Neuronal stem cell (in vitro differentiated cells): Measurements from ENCODE around the gene BCCIP.

ENCODE experiments used
- DNase-seq: peaks from one replicate; pipeline ENCODE4 v3.0.0-alpha.2; 2013; ENCODE audit warnings: low spot score
- H2AFZ ChIP-seq: one replicate; pipeline ENCODE4 v1.6.1; 2013; ENCODE audit warnings: mild to moderate bottlenecking, low read length, inconsistent platforms
- H2AK5ac ChIP-seq: 2 replicates; pipeline ENCODE4 v1.6.1; 2013; ENCODE audit warnings: low read depth, mild to moderate bottlenecking, inconsistent platforms, low read length, moderate library complexity, mixed read lengths
- H2BK120ac ChIP-seq: 2 replicates; pipeline ENCODE4 v1.6.1; 2013; ENCODE audit warnings: low read depth, mild to moderate bottlenecking, inconsistent platforms, low read length, moderate library complexity, mixed read lengths
- H2BK12ac ChIP-seq: one replicate; pipeline ENCODE4 v1.6.1; 2013; ENCODE audit warnings: low read length, inconsistent platforms
- H2BK15ac ChIP-seq: 2 replicates; pipeline ENCODE4 v1.6.1; 2013; ENCODE audit warnings: mild to moderate bottlenecking, low read length, inconsistent platforms, mixed read lengths
- H2BK5ac ChIP-seq: one replicate; pipeline ENCODE4 v1.6.1; 2013; ENCODE audit warnings: inconsistent platforms, mild to moderate bottlenecking, low read length, moderate library complexity
- H3K14ac ChIP-seq: one replicate; pipeline ENCODE4 v1.6.1; 2013; ENCODE audit warnings: low read length, inconsistent platforms
- H3K18ac ChIP-seq: 2 replicates; pipeline ENCODE4 v1.6.1; 2013; ENCODE audit warnings: low read length, inconsistent platforms
- H3K23ac ChIP-seq: 2 replicates; pipeline ENCODE4 v1.6.1; 2013; ENCODE audit warnings: low read depth, mild to moderate bottlenecking, mixed read lengths, low read length, inconsistent platforms; ENCODE audit not compliant: poor library complexity
- H3K27ac ChIP-seq: replicated peaks from 3 replicates; pipeline ENCODE4 v1.5.1; 2013; ENCODE audit warnings: low read length, inconsistent platforms
- H3K27me3 ChIP-seq, 3 experiments: 2 replicates each; pipeline ENCODE4 v1.6.1; 2013; ENCODE audit warnings: low read length in 3 of 3, mild to moderate bottlenecking in 2 of 3, inconsistent platforms in 1 of 3, low read depth in 1 of 3, mixed read lengths in 1 of 3, moderate library complexity in 1 of 3; ENCODE audit not compliant: control insufficient read depth in 3 of 3, insufficient read depth in 3 of 3
- H3K36me3 ChIP-seq, 2 donors: replicated peaks in 1 of 2; 2 replicates each; pipeline ENCODE4 v1.6.1; 2013; ENCODE audit warnings: low read length in 2 of 2; ENCODE audit not compliant: control insufficient read depth in 2 of 2, insufficient read depth in 2 of 2
- H3K4ac ChIP-seq: 2 replicates; pipeline ENCODE4 v1.6.1; 2013; ENCODE audit warnings: inconsistent platforms, mild to moderate bottlenecking, low read length, moderate library complexity
- H3K4me1 ChIP-seq, 2 donors: 1 replicate in 1 of 2; 2 replicates in 1 of 2; pipeline ENCODE4 v1.6.1; 2013; ENCODE audit warnings: low read length in 2 of 2, low read depth in 1 of 2; ENCODE audit not compliant: control insufficient read depth in 2 of 2, insufficient read depth in 1 of 2
- H3K4me2 ChIP-seq: one replicate; pipeline ENCODE4 v1.6.1; 2013; ENCODE audit warnings: mild to moderate bottlenecking, low read length, inconsistent platforms; ENCODE audit not compliant: insufficient read depth, poor library complexity, severe bottlenecking
- H3K4me3 ChIP-seq, 2 donors: 2 replicates each; pipeline ENCODE4 v1.5.1; 2013; ENCODE audit warnings: low read length in 2 of 2, mild to moderate bottlenecking in 2 of 2, inconsistent platforms in 1 of 2, moderate library complexity in 1 of 2
- H3K79me1 ChIP-seq: one replicate; pipeline ENCODE4 v1.6.1; 2013; ENCODE audit warnings: low read depth, mild to moderate bottlenecking, inconsistent platforms, low read length, moderate library complexity
- H3K9ac ChIP-seq: one replicate; pipeline ENCODE4 v1.6.1; 2013; ENCODE audit warnings: mild to moderate bottlenecking, low read depth, low read length, inconsistent platforms; ENCODE audit not compliant: poor library complexity
- H3K9me3 ChIP-seq, 2 donors: replicated peaks in 1 of 2; 2 replicates each; pipeline versions ENCODE3 to v1.6.1; 2013; ENCODE audit warnings: low read length in 2 of 2, mild to moderate bottlenecking in 2 of 2, inconsistent platforms in 1 of 2, low read depth in 1 of 2, mixed read lengths in 1 of 2, moderate library complexity in 1 of 2; ENCODE audit not compliant: control insufficient read depth in 2 of 2, insufficient read depth in 1 of 2
- H4K8ac ChIP-seq: one replicate; pipeline ENCODE4 v1.6.1; 2013; ENCODE audit warnings: low read depth, mild to moderate bottlenecking, inconsistent platforms, low read length, moderate library complexity
- H4K91ac ChIP-seq: one replicate; pipeline ENCODE4 v1.6.1; 2013; ENCODE audit warnings: low read length, low read depth, mild to moderate bottlenecking, inconsistent platforms; ENCODE audit not compliant: poor library complexity
- WGBS, 2 donors: extraction: QIAGEN DNeasy Blood & Tissue Kit; methylation state at CpG; one replicate each; pipeline ENCODE4 v1.1.7; 2013; ENCODE audit warnings: missing lambda C conversion rate in 2 of 2, mixed read lengths in 1 of 2; ENCODE audit not compliant: insufficient read length in 2 of 2, insufficient replicate concordance in 1 of 2; ENCODE audit errors: extremely low coverage in 2 of 2; 5-methylcytosine and 5-hydroxymethylcytosine counted together

BCCIP gene

GRCh38 chr10:125838802-125839575 is 15.6 kb downstream of the BCCIP start:
- Histone ChIP-seq H3K4me2 (no peak overlapping the region), H3K27ac (no peak overlapping the region), H4K91ac (no peak overlapping the region), H3K4me1 (no peaks in the 10 kb centered on the region), H2AK5ac (no peak overlapping the region), H3K4me3 (no peak overlapping the region), H2BK12ac (no peak overlapping the region), H3K9me3 (no peaks in the 10 kb centered on the region), H2BK15ac (no peak overlapping the region), H2BK120ac (no peak overlapping the region), H3K27me3 (peaks cover 0 to 1% (median 0%) of the 10 kb centered on the region in 3 experiments), H3K36me3 (peaks cover 41 to 95% of the 10 kb centered on the region in 2 donors), H2AFZ (no peak overlapping the region), H3K4ac (no peak overlapping the region), H3K18ac (no peak overlapping the region), H3K14ac (no peak overlapping the region), H3K9ac (no peak overlapping the region), H3K79me1 (no peaks in the 10 kb centered on the region), H4K8ac (no peak overlapping the region), H2BK5ac (no peak overlapping the region), H3K23ac (peak overlapping the region; percentile 35)
- WGBS, 2 donors: no CpG with 5 or more reads among the region's 9 CpGs
- no peak for DNase-seq

GRCh38 chr10:125840406-125840805 is 17.1 kb downstream of the BCCIP start:
- H3K9me3 ChIP-seq: no peaks in the 10 kb centered on the region
- H4K8ac ChIP-seq: no peak overlapping the region
- no peak overlapping the region for H3K4me3 ChIP-seq
- H3K27ac ChIP-seq: no peak overlapping the region
- H2BK5ac ChIP-seq: no peak overlapping the region
- H2AFZ ChIP-seq: no peak overlapping the region
- H2BK120ac ChIP-seq: no peak overlapping the region
- no peak overlapping the region for H3K18ac ChIP-seq
- WGBS, 2 donors: no CpG with 5 or more reads among the region's 9 CpGs
- no peaks in the 10 kb centered on the region for H3K79me1 ChIP-seq
- peaks cover 43 to 97% of the 10 kb centered on the region in 2 donors for H3K36me3 ChIP-seq
- H3K4me1 ChIP-seq: no peaks in the 10 kb centered on the region
- no peak overlapping the region for H3K4me2 ChIP-seq
- no peak overlapping the region for H3K9ac ChIP-seq
- no peak overlapping the region for H2AK5ac ChIP-seq
- no peak overlapping the region for H3K23ac ChIP-seq
- H2BK12ac ChIP-seq: no peak overlapping the region
- H3K14ac ChIP-seq: no peak overlapping the region
- no peak for DNase-seq
- no peak overlapping the region for H4K91ac ChIP-seq
- H3K4ac ChIP-seq: no peak overlapping the region
- no peak overlapping the region for H2BK15ac ChIP-seq
- peaks cover 0 to 1% (median 0%) of the 10 kb centered on the region in 3 experiments for H3K27me3 ChIP-seq

GRCh38 chr10:125840955-125841354 is 17.6 kb downstream of the BCCIP start:
- Histone ChIP-seq H3K4me2 (no peak overlapping the region), H2BK5ac (no peak overlapping the region), H2BK12ac (no peak overlapping the region), H3K27ac (no peak overlapping the region), H3K79me1 (no peaks in the 10 kb centered on the region), H3K4me3 (no peak overlapping the region), H4K91ac (no peak overlapping the region), H2AFZ (no peak overlapping the region), H3K14ac (no peak overlapping the region), H3K9me3 (no peaks in the 10 kb centered on the region), H3K36me3 (peaks cover 47 to 97% of the 10 kb centered on the region in 2 donors), H2AK5ac (no peak overlapping the region), H2BK15ac (no peak overlapping the region), H2BK120ac (no peak overlapping the region), H3K23ac (no peak overlapping the region), H3K18ac (no peak overlapping the region), H3K4me1 (no peaks in the 10 kb centered on the region), H3K4ac (no peak overlapping the region), H3K27me3 (peaks cover 0 to 1% (median 0%) of the 10 kb centered on the region in 3 experiments), H3K9ac (no peak overlapping the region), H4K8ac (no peak overlapping the region)
- no CpG with 5 or more reads among the region's 3 CpGs for WGBS, 2 donors
- no peak for DNase-seq

GRCh38 chr10:125843603-125844329 is 20.4 kb downstream of the BCCIP start:
- no peaks in the 10 kb centered on the region for H3K79me1 ChIP-seq

More at GRCh38 chr10:125843603-125844329, 20.4 kb downstream of the BCCIP start:
- DNase-seq: no peak
- H2BK5ac ChIP-seq: no peak overlapping the region
- no peak overlapping the region for H4K8ac ChIP-seq
- H3K36me3 ChIP-seq: peaks cover 40 to 96% of the 10 kb centered on the region in 2 donors
- H2AK5ac ChIP-seq: no peak overlapping the region
- no peak overlapping the region for H3K4me2 ChIP-seq
- no peak overlapping the region for H2BK12ac ChIP-seq
- H2BK15ac ChIP-seq: no peak overlapping the region
- no peaks in the 10 kb centered on the region for H3K9me3 ChIP-seq
- no peak overlapping the region for H4K91ac ChIP-seq
- no peak overlapping the region for H3K23ac ChIP-seq
- no peak overlapping the region for H2AFZ ChIP-seq
- H3K4me3 ChIP-seq: no peak overlapping the region
- no peak overlapping the region for H3K27ac ChIP-seq
- no peaks in the 10 kb centered on the region for H3K4me1 ChIP-seq
- peaks cover 0 to 1% (median 0%) of the 10 kb centered on the region in 3 experiments for H3K27me3 ChIP-seq
- H3K4ac ChIP-seq: no peak overlapping the region
- no peak overlapping the region for H3K14ac ChIP-seq
- no peak overlapping the region for H2BK120ac ChIP-seq
- WGBS, 2 donors: no CpG with 5 or more reads among the region's 9 CpGs
- no peak overlapping the region for H3K9ac ChIP-seq
- H3K18ac ChIP-seq: no peak overlapping the region
